HG02885 (cell line): ENCODE results near the gene TBL1Y.
"Not testable (repeated sequence)": the region's sequence is repeated elsewhere in the genome, so short reads cannot be mapped to it uniquely, and the experiment has no call there.

Source experiments
- ATAC-seq: cut with Tn5 transposase; IDR thresholded peaks from one replicate; pipeline ENCODE4 v1.9.1; 2021; ENCODE audit warnings: mild to moderate bottlenecking; ENCODE audit not compliant: unreplicated experiment, poor library complexity

The TBL1Y gene

DNA sequence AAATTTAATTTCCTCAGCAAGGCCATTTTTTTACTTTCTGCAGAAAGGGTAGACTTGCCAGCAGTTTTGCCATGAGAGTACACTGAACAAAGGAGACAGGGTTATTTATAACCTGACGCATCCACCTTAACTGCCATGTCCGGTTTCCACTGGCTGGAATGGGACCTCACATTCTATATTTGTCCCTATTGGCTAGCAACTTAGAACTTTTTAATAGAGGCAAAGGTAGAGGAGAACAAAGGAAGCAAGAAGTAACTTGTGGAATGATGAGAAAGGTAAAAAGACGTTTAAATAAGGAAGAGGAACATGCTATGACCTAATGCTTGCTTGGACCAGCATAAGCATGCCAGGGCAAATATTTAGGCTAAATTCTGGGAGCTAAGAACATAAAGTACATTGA is 142.0 kb downstream of the TBL1Y start:
- ATAC-seq, result not testable (repeated sequence)

DNA sequence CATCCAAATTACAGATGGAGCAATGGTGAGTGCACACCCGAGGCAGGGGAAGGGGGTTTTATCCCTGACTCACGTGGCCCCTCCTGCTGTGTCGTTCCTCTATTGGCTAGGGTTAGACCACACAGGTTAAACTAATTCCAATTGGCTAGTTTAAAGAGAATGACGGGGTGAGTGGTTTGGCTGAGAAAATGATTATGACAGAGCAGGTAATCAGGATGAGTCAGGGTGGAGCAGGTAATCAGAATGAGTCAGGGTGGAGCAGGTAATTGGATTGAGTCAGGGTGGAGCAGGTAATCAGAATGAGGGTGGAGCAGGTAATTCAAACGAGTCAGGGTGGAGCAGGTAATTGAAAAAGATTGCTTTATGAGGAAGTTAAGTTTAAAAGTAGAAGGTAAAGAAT is 146.4 kb downstream of the TBL1Y start:
- ATAC-seq, result no peak

DNA sequence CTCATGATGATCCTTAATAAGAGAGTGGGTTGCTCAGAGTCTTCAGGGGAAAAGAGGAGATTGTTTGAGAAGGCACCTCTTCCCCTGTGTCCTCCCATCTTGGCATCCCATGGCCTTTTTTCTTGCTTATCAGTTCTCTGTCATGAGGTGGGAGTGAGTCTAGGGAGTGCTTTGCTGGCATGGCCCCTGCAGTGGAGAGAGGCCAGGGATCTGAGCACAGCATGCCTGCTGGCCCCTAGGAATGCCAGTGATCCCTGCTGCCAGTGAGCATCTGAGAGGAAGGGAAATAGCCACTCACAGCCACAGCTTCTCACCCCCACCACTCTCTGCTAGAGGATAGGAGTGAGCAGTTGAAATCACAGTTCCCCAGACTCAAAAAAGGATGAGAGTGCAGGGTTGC is 168.2 kb downstream of the TBL1Y start:
- ATAC-seq, result no peak

DNA sequence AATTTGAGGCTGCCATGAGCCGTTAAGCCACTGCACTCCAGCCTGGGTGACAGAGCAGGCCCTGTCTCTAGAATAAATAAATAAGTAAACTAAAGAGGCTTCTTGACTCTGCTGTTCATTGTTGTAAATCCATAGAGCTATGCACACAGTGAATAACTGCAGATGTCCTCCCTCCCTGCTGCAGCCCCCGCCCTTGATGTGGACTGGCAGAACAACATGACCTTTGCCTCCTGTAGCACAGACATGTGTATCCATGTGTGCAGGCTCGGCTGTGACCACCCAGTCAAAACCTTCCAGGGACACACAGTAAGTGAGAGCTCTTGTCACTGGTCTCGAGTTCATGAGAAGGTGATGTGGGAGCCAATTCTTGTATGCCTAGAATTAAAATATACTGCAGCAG is 170.1 kb downstream of the TBL1Y start:
- not testable (repeated sequence) for ATAC-seq

DNA sequence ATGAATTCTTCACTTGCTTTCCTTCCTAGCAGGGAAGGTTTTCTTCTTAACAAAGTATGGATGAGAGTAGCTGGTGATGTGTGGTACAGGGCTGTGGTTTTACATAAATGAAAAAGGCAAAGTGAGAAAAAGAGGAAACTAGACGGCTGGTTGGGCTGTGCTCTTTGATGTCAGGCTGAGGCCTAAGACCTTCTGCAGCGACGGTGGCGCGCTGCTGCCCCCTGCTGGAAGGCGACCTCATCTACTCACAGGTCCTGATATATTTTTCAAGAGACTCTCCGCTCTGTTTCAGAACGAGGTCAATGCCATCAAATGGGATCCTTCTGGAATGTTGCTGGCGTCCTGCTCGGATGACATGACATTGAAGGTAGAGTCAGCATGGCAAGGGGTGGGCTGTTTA is 175.1 kb downstream of the TBL1Y start:
- no peak for ATAC-seq

DNA sequence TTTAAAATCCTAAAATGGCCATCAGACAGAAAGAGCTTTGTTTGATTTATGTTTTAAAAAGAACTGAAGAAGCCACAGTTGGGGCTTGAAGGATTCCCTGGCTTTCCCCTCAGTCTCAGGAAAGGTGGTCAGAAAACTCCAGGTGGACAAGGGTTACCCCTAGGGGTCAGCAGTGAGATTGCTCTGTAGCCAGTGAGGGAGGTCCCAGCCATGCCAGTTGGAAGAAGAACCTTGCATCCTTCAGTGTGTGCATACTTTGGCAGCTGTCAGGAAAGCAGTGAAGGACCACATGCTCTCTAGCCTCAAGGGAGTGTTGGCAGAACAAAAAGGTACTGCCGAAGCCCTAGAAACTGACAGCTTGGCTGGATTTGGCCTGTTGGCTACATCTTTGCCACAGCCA is 182.3 kb downstream of the TBL1Y start:
- ATAC-seq, result no peak

DNA sequence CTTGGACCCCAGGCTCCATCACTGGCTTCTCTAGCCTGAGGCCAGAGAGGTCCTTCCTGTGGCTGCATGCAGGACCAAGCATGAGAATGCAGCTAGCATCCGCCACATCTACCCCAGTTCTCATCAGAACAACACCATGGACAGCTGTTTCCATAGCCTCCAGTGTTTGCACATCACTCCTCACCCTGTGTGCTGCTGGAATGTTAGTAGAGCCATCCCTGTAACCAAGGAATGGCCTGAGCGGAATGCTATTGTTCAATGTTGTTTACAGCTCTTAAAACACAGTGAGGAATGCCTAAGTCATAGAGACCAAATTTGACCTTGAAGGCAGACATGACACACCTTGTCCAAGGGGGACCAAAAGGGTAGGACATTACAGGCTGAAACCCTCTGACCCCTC is 183.9 kb downstream of the TBL1Y start:
- ATAC-seq, result no peak

DNA sequence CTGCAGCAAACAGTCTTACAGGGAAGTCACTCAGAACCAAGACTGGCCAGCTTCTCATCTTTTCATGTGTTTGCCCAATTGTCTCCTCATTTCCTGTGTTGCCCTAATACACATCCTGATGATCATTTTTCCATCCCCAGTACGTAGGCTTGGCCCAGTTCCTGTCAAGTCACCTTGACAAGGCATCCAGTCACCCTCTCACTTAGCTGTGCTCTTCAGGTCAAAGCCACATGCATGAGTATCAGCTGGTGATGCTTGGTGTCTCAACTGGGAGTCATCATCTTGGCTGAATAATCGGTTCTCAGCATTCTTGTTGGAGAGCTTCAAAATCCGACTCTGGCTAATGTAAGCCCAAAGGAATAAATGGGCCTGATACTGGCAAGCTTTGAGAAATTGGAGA is 186.5 kb downstream of the TBL1Y start:
- ATAC-seq, result no peak

DNA sequence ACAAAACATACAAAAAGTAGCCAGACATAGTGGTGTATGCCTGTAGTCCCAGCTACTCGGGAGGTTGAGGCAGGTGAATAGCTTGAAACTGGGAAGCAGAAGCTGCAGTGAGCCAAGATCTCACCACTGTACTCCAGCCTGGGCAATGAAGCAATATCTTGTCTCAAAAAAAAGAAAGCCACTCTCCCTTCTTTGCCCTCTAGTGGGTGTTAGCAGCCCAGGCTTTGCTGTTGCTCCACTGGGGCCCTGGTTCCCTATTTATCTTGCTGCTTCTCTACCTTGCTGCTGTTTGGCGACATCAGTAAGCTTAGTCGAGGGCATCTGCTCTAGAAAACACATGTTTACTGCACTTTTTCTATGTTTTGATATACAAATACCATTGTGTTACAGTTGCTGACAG is 189.2 kb downstream of the TBL1Y start:
- ATAC-seq, result no peak

DNA sequence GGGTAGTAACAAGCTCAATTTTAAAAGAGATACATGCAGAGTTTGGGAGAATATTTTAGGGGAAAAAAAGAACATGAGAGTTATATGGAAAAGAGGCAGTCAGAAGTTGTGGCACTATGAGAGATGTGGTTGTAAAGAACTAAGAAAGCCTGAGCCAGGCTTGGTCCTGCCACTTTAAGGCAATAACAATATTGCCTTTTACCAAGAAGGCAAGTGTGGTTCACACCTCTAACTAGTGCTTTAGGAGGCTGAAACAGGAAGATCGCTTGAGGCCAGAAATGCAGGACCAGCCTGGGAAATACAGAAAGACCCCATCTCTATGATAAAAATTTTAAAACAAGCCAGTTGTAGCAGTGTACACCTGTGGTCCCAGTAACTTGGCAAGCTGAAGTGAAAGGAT is 192.2 kb downstream of the TBL1Y start:
- no peak for ATAC-seq

DNA sequence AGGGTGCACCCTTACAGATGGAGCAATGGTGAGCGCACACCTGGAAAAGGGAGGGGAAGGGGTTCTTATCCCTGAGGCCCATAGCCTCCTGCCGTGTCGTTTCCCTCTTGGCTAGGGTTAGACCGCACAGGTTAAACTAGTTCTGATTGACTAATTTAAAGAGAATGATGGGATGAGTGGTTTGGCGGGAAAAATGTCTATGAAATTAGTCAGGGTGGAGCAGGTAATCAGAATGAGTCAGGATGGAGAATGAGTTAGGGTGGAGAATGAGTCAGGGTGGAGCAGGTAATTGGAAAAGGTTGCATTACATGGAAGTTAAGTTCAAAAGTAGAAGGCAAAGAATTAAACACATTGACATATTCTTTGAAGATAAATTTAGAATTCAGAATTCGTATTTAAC is 196.7 kb downstream of the TBL1Y start:
- no peak for ATAC-seq

DNA sequence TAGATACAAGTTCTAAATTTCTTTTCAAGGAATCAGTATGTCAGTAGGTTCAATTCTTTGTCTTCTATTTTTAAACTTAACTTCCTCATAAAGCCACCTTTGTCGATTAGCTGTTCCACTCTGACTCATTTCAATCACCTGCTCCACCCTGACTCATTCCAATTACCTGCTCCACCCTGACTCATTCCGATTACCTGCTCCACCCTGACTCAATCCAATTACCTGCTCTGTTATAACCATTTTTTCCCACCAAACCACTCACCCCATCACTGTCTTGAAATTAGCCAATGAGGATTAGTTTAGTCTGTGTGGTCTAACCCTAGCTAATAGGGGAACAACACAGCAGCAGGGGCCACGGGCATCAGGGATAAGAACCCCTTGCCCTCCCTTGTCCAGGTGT is 199.6 kb downstream of the TBL1Y start:
- no peak for ATAC-seq

DNA sequence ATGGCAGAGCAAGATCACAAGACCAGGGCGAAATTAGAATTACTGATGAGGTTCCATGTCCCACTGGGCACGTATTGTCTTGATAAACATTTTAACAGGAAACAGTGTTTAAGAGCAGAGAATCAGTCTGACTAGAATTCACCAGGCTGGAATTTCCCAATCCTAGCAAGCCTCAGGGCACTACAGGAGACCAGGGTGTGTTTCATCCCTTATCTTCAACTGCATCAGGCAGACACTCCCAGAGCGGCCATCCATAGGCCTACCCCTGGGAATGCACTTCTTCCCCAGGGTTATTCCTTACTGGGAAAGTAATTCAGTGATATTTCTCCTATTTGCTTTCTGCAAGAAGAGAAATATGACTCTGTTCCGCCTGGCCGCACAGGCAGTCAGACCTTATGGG is 205.4 kb downstream of the TBL1Y start:
- no peak for ATAC-seq

DNA sequence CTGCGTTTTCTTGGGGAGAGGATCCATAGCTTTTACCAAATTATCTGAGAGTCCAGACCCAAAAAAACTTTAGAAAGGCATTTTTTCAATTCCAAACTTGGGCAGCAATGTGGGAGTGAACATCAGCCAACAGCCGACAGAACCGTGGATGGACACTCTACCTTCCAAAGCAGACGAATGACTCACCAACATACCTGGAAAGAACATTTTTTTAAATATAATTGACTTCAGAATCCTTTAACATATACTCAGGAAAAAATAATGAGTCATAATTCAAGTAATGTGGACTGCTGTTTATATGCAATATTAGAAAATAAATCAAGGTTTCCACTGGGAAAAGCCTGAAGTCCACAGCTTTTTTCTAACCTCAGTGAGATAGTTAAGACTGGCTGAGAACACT is 211.7 kb downstream of the TBL1Y start:
- no peak for ATAC-seq

DNA sequence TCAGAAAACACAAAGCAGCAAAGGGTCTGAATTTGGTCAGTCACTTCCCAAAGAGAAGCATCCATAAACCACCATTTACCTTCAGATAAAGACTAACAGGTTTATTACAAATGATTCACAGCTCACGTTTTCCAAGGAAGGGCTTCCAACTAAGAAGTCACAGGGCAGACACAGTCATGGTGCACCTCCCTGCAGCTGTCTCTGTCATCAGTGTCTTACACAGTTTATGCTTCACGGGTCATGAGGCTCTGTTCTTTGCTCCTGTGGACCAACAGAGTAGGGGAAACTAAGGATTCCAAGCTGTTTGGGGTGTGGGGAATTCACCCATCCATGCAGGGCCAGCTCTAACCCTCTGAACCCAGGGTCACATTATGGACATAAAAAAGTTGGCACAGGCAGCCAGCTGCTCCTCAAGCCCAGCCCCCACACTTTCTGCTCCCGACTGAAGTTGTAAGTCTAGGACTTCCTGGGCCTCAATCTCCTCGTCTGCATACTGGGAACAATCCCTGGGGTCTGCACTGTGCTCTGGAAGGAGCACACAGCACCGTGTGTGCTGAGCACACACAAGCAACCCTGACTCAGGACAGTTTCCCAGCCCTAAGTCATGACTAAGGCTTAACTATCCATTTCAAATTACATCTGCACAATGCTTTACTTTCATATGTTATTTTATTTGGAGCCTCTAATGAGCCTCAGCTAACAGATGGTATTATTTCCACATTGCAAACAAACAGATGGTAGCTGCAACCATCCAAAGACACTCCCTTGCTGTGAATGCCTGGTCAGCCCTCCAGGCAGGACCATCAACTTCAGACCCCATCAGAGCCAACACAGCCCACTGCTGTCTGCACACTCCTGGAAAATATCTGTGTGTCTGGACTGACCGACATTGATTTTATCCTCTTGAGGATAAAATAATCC is 214.9 kb downstream of the TBL1Y start:
- ATAC-seq, result no peak

DNA sequence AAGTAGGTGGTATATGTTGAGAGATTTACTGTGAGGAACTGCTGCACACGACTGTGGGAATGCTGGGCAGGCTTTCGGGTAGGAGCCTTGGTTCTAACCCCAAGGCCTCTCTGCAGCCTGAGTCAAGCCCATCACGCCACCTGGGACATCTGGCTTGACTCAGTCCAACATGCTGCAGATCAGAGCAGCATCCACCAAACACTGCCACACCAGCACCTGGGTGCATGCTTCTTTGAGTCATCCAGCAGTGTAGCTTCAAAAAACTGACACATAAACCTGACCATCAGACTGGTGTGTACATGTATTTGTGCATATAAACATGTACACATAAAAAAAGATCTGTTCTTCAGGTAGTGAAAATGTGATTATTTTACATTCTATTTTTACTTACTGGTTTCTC is 217.7 kb downstream of the TBL1Y start:
- ATAC-seq, result no peak
